Hepatocyte (in vitro differentiated cells): ENCODE results near the gene LIN7C. TPM values are rescaled to one million over a fixed set of nuclear protein-coding genes. Genes with fewer than 3 reads are reported as not detected.

Source experiments
- DNase-seq: peaks from one replicate; pipeline ENCODE4 v3.0.0-alpha.2; 2016; ENCODE audit warnings: low spot score
- H2AFZ ChIP-seq: fragments of 200-600 bp; sonication (generic); 2 replicates; pipeline ENCODE4 v1.6.0; 2016; ENCODE audit warnings: antibody characterized with exemption, mild to moderate bottlenecking
- H3K27ac ChIP-seq: fragments of 200-600 bp; sonication (generic); 2 replicates; pipeline ENCODE4 v1.5.1; 2016; ENCODE audit warnings: mild to moderate bottlenecking
- H3K27me3 ChIP-seq: fragments of 200-600 bp; sonication (generic); 2 replicates; pipeline ENCODE4 v1.6.1; 2016
- H3K36me3 ChIP-seq: fragments of 200-600 bp; sonication (generic); replicated peaks from 2 replicates; pipeline ENCODE4 v1.5.1; 2016; ENCODE audit warnings: low read depth; ENCODE audit not compliant: insufficient read depth
- H3K4me1 ChIP-seq: fragments of 200-600 bp; sonication (generic); 2 replicates; pipeline ENCODE4 v1.5.1; 2016; ENCODE audit warnings: mild to moderate bottlenecking, moderate library complexity; ENCODE audit not compliant: insufficient read depth
- H3K4me2 ChIP-seq: fragments of 200-600 bp; sonication (generic); 2 replicates; pipeline ENCODE4 v1.6.0; 2016
- H3K4me3 ChIP-seq: fragments of 200-600 bp; sonication (generic); 2 replicates; pipeline ENCODE4 v1.5.1; 2016; ENCODE audit warnings: mild to moderate bottlenecking
- H3K79me2 ChIP-seq: fragments of 200-600 bp; sonication (generic); 2 replicates; pipeline ENCODE4 v1.6.0; 2017; ENCODE audit warnings: mild to moderate bottlenecking
- H3K9me2 ChIP-seq: fragments of 200-600 bp; sonication (generic); replicated peaks from 2 replicates; pipeline ENCODE4 v1.6.0; 2017; ENCODE audit warnings: mild to moderate bottlenecking; ENCODE audit not compliant: insufficient read depth
- H3K9me3 ChIP-seq: fragments of 200-600 bp; sonication (generic); 2 replicates; pipeline ENCODE4 v1.5.1; 2016; ENCODE audit warnings: low read depth, mild to moderate bottlenecking
- H4K20me1 ChIP-seq: fragments of 200-600 bp; sonication (generic); 2 replicates; pipeline ENCODE4 v1.6.0; 2016; ENCODE audit warnings: mild to moderate bottlenecking; ENCODE audit not compliant: insufficient read depth, poor library complexity, severe bottlenecking
- EZH2 ChIP-seq: fragments of 200-600 bp; sonication (generic); IDR thresholded peaks from 2 replicates; pipeline ENCODE4 v1.6.1; 2016; ENCODE audit warnings: antibody characterized with exemption, mild to moderate bottlenecking, borderline replicate concordance
- EZH2phosphoT487 ChIP-seq: fragments of 200-600 bp; sonication (generic); IDR thresholded peaks from one replicate; pipeline ENCODE4 v1.6.1; 2018; ENCODE audit warnings: antibody characterized with exemption, mild to moderate bottlenecking, low read depth, moderate library complexity; ENCODE audit not compliant: unreplicated experiment, severe bottlenecking
- WGBS: methylation state at CpG from one replicate; pipeline ENCODE4 v1.1.6; 2016; ENCODE audit warnings: low lambda C conversion rate; ENCODE audit errors: missing lambda C conversion rate; 5-methylcytosine and 5-hydroxymethylcytosine counted together
- polyA plus RNA-seq: library from polyadenylated mRNA; unstranded; fragments of >200 nt; fragmentation: Nextera tagmentation; extraction: Ambion mirVana; gene quantifications from 2 replicates; pipeline ENCODE4 v1.2.1, GENCODE V29; 2016
- total RNA-seq: library from RNA; depleted of rRNA; stranded (reverse); fragments of >200 nt; gene quantifications from 2 replicates; pipeline ENCODE4 v1.2.3, GENCODE V29; 2014
- TF ChIP-seq, protein P1 (sequence below): fragments of 200-600 bp; sonication (generic); IDR thresholded peaks from 2 replicates; pipeline ENCODE4 v1.5.1; 2016; ENCODE audit warnings: antibody characterized with exemption, mild to moderate bottlenecking; ENCODE audit not compliant: poor library complexity

Gene LIN7C
- total and polyA plus RNA-seq, 2 experiments from 2014 or later, result 22.4 to 55.5 TPM

DNA sequence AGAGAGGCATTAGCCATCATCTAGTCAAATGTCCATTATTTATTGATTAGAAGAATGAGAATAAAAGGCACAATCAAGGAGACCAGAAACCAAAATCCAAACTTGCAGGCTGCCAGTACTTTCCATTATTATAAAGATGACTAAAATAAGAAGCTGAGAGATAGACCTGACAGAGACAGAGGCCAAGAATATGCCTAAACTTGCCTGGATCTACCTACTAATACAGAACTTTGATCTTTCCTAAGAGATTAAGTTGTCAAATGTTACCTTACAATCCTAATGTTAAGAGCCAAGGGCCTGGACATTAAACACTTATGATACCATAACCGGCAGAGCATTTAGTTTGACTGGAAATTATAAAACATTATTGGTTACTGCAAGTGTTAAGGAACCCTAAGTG lies 40.2 kb downstream of the LIN7C start:
- Histone ChIP-seq H2AFZ (no peak overlapping the region), H3K9me2 (no peaks in the 10 kb centered on the region), H3K4me3 (no peak overlapping the region), H3K36me3 (no peaks in the 10 kb centered on the region), H3K79me2 (peaks cover 97% of the 10 kb centered on the region), H3K4me1 (peaks cover 52% of the 10 kb centered on the region), H3K4me2 (peak overlapping the region; percentile 14), H4K20me1 (peaks cover 17% of the 10 kb centered on the region), H3K27ac (peak overlapping the region; percentile 1), H3K27me3 (no peaks in the 10 kb centered on the region), H3K9me3 (no peaks in the 10 kb centered on the region)
- no peak for DNase-seq
- 36% methylated on average over 1 of the region's 1 CpG for WGBS
- TF ChIP-seq, protein P1, sequence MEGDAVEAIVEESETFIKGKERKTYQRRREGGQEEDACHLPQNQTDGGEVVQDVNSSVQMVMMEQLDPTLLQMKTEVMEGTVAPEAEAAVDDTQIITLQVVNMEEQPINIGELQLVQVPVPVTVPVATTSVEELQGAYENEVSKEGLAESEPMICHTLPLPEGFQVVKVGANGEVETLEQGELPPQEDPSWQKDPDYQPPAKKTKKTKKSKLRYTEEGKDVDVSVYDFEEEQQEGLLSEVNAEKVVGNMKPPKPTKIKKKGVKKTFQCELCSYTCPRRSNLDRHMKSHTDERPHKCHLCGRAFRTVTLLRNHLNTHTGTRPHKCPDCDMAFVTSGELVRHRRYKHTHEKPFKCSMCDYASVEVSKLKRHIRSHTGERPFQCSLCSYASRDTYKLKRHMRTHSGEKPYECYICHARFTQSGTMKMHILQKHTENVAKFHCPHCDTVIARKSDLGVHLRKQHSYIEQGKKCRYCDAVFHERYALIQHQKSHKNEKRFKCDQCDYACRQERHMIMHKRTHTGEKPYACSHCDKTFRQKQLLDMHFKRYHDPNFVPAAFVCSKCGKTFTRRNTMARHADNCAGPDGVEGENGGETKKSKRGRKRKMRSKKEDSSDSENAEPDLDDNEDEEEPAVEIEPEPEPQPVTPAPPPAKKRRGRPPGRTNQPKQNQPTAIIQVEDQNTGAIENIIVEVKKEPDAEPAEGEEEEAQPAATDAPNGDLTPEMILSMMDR, result no peak
- TF ChIP-seq EZH2, result no peak
- no peak for TF ChIP-seq EZH2phosphoT487

DNA sequence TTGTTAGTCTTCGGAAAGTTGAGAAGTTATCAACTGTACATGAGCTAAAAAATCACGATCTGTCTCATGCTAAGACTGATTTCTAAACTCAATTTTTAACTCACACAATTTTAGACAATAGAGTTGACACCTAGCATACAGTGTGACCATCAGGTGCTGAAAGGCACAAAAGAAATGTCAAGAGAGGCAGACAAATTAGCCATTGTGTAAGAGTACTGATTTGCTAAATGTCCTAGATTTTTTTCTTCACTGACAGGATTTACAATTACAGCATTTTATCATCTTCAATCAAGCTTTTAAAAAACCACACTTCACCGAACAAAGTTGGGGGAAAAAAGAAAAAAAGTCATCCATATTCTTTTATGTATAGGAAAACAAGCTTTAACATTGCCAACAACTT lies 40.9 kb downstream of the LIN7C start:
- 66% methylated on average over 3 of the region's 3 CpGs for WGBS
- DNase-seq, result no peak
- no peak overlapping the region for H3K4me3 ChIP-seq
- peaks cover 52% of the 10 kb centered on the region for H3K4me1 ChIP-seq
- peaks cover 97% of the 10 kb centered on the region for H3K79me2 ChIP-seq
- H3K9me3 ChIP-seq, result no peaks in the 10 kb centered on the region
- H3K9me2 ChIP-seq, result no peaks in the 10 kb centered on the region
- peaks cover 17% of the 10 kb centered on the region for H4K20me1 ChIP-seq
- H2AFZ ChIP-seq, result no peak overlapping the region
- no peaks in the 10 kb centered on the region for H3K36me3 ChIP-seq
- H3K27ac ChIP-seq, result peak overlapping the region; percentile 86
- TF ChIP-seq EZH2 (no peak), EZH2phosphoT487 (no peak)
- TF ChIP-seq, protein P1, result no peak
- H3K4me2 ChIP-seq, result peak overlapping the region; percentile 68
- no peaks in the 10 kb centered on the region for H3K27me3 ChIP-seq

DNA sequence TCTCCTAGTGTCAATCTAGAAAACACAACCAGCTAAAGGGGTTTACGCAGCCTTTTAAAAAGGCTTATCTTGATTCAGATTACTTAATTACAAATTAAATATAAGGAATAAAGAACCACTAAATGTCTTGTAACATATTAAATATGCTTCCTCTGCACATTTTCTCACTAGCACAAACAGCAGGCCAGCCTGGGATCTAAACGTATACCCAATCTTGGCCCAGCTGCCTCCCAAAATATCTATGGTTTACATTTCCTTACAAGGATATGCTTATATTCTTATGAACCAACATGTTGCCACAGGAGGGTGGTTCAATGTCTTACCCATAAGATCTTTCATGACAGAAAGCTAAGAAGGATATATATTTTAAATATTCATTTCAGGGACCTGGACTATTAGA lies 41.7 kb downstream of the LIN7C start:
- H3K9me3 ChIP-seq, result no peaks in the 10 kb centered on the region
- no peaks in the 10 kb centered on the region for H3K27me3 ChIP-seq
- no peaks in the 10 kb centered on the region for H3K9me2 ChIP-seq
- no peak overlapping the region for H3K4me3 ChIP-seq
- TF ChIP-seq, protein P1, result no peak
- TF ChIP-seq EZH2 (peak; percentile 16), EZH2phosphoT487 (no peak)
- no peak overlapping the region for H2AFZ ChIP-seq
- H3K79me2 ChIP-seq, result peaks cover 97% of the 10 kb centered on the region
- DNase-seq, result no peak
- WGBS, result 58% methylated on average over 2 of the region's 2 CpGs
- peaks cover 50% of the 10 kb centered on the region for H3K4me1 ChIP-seq
- no peaks in the 10 kb centered on the region for H3K36me3 ChIP-seq
- peak overlapping the region; percentile 86 for H3K27ac ChIP-seq
- peak overlapping the region; percentile 68 for H3K4me2 ChIP-seq
- peaks cover 12% of the 10 kb centered on the region for H4K20me1 ChIP-seq

DNA sequence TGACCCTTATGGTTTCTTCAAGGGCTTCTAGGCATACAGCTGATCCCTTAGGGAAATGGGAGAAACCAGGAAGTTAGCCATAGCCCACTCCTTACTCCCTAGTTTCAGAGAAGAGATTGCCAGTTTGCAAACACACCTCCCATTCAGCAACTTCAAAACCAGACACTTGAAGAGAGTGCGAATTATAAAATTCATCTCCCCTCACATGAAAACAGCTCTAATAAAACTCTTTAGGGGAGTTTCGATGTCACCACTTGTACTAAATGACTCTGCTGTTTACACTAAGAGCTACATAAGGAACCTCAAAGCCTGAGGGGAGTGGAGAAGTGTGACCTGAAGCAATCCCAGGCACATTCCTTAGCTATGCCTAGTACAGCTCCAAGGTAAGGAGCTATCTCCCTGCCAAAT lies 42.3 kb downstream of the LIN7C start:
- Histone ChIP-seq H3K36me3 (no peaks in the 10 kb centered on the region), H2AFZ (no peak overlapping the region), H3K9me3 (no peaks in the 10 kb centered on the region), H3K4me2 (peak overlapping the region; percentile 68), H3K79me2 (peaks cover 97% of the 10 kb centered on the region), H3K27me3 (no peaks in the 10 kb centered on the region), H3K4me1 (peaks cover 44% of the 10 kb centered on the region), H3K27ac (peak overlapping the region; percentile 86), H3K4me3 (no peak overlapping the region), H4K20me1 (peaks cover 7% of the 10 kb centered on the region), H3K9me2 (no peaks in the 10 kb centered on the region)
- 23% methylated on average over 2 of the region's 2 CpGs for WGBS
- no peak for TF ChIP-seq EZH2phosphoT487
- TF ChIP-seq, protein P1, result no peak
- no peak for TF ChIP-seq EZH2
- peak; percentile 55 for DNase-seq
